Epidermal melanocyte (primary cell): ENCODE data around the gene KMT5B.

Experiments used
- DNase-seq: peaks from one replicate; pipeline ENCODE4 v3.0.0; 2011; ENCODE audit warnings: low spot score; ENCODE audit not compliant: insufficient read length

The KMT5B gene

DNA sequence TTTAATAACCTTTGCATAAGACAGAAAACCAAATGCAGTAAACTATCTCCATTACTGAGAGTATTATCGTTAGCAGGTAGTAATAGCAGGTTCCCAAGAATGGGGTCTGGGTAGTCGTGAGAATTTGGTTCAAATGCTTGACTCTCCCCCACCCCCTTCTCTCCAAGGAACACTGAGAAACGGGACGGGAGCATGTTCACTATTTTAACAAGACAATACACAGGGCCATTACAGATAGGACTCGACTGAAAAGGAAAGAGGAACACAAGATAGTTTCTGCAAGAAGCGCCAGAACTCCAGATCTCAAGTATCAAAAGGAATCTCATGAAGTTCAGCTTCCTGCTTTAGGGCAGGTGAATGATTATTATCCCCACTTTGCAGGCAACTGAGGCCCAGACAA, 27.0 kb downstream of the KMT5B start:
- no peak for DNase-seq

DNA sequence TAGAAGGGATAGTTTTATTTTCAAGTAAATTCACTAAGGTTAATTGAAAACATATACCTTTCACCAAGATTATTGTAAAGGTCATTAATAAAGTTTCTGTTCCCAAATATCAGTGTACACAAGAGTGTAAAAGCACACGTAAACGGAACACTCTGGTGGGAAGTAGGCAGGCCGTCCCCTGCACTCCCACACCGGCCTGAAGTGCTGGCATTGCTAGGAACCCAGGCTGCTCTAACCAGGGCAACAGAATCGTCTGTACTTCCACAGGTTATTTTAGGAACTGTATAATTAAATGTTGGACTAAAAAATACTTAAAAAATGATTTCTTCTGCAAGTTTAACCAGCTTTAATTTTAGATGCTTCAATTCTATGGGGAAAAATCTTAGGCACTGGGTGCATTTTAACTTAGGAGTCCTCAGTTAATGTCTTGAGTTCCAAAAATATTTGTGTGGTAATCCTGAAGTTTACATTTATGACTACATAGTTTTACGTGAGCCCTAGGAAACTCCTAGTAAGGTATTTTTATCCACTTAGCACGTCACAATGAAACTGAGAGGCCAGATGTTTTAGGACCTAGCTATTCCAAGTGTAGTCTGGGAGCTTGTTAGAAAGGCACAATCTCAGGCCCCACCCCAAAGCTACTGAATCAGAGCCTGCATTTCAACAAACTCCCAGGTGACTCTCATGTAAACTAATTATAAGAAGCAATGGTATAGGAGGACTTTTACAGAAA, 31.2 kb downstream of the KMT5B start:
- DNase-seq, result no peak

DNA sequence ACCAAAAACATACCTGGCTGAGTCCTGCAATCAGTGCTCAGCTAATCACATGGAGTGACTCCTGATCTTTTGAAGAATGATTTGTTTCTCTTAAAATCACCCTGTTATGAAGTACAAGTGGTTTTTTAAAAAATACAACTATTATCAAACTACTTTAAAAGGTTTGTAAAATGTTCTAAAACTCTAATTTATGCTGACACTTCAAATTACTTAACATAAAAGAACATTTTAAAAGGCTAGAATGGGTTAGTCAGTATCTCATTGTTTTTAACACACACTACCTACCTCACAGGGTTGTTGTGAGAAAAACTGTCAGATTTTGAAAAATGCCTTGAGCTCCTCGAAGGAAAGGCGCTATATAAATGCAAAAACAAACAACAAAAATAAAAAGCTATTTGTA, 33.2 kb downstream of the KMT5B start:
- no peak for DNase-seq

DNA sequence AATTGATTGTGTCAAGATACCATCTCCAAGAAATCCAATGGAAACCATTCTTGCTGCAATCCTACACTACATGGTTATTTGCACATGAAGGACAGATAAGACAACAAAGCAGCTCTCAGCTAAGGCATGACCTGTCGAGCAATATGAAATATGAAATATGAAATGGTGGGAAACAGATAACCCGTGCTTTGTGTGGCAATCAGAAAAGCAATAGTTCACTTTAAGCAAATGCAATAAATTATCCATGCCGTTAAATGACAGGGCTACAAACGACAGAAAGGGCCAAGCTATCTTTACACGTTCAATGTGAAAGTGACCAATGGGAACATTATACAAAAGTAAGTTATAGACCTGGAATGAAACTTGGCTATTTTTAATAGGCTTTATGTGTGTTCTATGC, 35.2 kb downstream of the KMT5B start:
- DNase-seq, result no peak

DNA sequence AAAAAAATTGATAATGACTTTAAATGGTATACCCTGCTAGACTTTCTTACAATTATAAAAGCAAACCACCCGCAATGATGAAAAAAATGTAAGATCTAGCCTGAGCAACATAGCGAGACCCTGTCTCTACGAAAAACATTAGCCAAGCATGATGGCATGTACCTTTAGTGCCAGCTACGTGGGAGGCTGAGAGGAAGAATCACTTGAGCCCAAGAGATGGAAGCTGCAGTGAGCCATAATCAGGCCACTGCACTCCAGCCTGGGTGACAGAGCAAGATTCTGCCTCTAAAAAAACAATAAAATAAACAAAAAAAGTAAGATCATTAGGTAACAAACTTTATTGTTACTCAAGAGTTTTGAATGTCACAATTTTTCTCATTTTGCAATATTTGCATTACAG, 39.2 kb downstream of the KMT5B start:
- no peak for DNase-seq

DNA sequence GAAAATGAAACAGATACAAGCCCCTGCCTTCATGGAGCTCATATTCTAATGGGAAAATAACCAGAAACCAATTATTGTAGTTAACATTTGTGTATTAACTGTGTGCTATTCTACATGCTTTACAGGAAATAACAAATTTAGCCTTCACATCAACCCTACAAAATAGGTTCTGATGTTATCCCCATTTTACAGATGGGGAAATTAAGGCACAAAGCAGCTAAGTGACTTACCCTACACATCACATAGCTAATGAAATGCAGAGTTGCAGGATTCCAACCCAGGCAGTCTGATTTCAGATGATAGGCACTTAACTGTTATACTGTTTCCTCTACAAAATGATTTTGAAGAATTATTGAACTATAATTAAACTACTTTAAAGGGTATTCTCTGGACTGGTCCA, 43.7 kb downstream of the KMT5B start:
- DNase-seq, result no peak

DNA sequence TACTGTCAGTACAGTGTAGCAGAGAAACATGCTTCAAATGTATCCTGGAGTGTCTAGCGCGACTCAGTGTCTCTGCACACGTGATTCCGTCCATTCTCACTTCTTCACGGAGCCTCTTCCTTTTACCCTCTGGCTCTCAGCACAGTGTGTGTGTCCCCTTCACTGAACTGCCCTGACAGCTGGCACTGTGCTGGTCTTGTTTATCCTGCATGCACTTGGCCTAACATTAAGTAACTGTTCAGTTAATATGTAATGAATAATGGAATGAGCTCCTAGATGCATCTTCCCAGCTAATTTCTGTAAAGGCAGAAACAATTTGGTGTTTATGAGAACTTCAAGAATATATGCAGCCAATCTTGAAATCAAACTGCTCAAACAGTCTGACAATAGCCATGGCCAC, 44.4 kb downstream of the KMT5B start:
- no peak for DNase-seq

DNA sequence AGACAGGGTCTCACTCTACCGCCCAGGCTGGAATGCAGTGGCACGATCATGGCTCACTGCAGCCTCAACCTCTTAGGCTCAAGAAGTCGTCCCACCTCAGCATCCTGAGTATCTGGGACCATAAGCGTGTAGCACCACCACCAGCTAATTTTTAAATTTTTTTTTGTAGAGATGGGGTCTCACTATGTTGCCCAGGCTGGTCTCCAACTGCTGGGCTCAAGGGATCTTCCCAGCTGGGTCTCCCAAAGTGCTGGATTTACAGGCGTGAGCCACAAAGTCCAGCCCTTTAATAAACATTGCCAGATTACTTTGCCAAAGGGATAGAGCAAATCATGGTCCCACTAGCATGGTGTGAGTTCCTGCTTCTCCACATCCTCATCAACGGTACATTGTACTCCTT, 45.6 kb downstream of the KMT5B start:
- DNase-seq, result no peak

DNA sequence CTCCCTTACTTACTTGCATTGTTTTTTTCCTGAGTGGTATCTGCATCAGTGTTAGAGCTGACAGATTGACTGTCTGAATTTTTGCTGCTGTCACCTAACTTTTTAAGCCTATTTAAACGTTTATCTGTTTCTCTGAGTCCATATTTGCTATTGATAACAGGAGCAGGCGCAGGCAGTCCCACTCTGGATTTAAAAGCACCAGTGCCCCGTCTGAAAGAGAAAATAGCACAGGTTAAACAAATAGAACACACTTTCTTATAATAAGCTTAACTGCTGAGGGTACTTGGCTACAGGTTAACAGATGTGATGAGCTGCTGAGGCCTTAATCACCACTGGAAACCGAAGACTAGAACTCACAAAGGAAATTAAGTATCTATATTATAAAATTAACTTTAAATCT, 46.1 kb downstream of the KMT5B start:
- no peak for DNase-seq

DNA sequence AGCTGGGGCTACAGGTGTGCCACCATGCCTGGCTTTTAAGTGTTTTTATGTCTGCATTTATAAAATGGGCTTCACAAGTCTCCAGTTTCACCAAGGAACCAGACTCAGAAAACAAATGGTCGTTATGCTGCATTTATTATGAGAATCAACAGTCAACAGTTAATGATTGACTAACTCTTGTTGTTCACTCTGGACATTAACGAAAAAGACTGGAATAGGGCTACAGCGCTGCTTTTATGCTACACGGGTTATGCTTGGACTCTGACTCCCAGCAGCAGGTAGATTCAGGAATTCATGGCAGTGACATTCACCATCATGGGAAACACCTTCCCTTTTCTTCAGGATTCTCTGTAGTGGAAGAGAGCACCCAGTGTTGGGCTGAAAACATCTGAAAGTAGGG, 47.5 kb downstream of the KMT5B start:
- DNase-seq, result no peak

DNA sequence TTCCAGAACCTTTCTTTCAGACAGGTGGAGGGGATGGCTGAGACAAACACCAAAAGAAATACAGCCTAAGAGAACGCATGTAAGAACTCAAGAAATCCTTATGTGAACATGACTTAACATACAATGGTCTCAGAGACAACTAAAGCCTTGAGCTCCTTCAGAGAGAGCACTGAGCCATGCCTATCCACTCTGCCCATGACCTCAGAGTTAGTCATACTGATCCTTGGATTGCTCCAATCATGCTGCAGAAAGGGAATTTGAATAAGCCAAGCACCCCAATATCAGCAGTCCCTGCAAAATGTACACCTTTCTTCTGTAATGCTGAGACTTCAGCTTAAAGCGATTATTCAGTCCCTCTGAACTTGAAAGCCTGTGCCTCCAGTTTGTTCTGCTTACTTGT, 48.7 kb downstream of the KMT5B start:
- no peak for DNase-seq

DNA sequence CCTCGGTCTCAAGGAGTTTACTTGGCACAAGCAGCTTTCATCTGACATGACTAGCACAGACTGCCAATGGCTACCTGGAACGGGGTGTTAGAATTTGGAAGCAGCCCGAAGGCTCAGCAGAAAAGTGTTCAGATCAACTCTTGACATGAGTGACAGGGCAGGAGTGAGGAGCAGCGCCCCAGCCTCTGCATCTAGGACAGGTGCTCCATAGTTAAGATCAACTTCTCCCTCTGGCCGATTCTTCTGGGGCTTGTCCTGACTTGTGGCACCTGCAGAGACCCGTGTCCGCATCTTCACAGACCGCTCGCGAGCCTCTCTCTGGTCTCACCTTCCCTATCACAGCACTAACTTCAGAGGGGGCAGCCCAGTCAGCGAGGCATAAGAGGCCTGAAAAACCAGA, 49.4 kb downstream of the KMT5B start:
- DNase-seq, result no peak

DNA sequence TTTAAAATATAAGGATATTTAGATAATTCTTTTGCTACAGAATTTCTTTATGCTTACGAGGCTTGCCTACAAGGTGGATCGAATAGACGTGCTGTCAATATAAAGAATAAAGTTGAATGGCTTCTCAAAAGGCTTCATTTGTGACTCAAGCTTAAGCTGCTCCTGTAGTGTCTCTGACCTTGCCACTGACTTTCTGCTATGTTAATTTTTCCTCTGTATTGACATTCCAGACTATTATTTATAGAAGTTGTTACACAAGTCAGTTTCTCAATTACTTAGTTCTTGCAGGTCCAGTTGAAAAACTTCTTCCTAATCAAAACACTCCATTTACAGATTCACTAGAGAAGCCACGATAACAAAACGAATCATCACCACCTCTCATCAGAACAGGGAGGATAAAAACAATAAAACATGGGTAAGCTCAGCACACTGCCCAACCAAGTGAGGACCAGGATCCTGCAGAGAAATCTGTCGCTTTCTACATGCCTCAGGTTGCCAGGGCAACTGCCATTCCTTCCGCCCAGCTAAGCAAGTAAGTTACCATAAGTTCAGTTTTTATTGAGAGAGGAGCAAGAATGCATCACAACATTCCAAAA, 52.9 kb downstream of the KMT5B start:
- no peak for DNase-seq

DNA sequence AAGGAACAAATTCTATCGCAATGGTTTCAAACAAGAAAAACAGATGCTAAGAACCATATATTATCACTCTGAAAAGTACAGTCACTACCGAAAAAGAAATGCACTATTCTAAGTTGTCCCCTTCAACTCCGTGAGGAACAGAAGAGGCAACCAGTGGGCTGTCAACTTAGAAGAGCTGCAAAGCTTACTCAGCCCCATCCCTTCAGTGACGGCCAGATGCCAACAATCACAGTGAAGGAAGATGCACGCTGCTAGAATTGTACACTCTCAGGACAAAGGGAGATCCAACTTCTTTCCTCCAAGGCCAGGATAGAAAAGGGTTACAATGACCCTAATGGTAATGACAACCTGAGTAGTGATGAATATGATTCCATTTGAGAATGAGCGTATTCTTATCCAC, 53.4 kb downstream of the KMT5B start:
- no peak for DNase-seq

DNA sequence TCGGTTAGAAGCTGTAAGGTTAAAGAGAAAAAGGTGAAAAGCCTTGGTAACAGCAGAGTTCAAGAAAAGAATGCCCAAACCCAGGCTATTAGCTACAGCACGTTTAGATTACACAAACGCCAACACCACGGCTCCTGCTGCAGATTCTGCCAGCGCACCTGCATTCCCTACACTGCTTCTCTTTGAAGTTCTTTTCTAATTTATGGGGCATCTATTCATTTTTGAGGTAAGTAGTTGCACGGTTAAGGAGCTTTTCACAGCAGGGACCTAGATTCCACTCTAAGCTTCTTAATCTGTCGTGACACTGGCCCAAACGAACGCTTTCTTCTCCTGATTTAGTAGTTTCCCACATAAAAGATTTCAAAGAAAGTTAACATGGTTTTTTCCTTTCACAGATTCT, 53.9 kb downstream of the KMT5B start:
- DNase-seq, result no peak

DNA sequence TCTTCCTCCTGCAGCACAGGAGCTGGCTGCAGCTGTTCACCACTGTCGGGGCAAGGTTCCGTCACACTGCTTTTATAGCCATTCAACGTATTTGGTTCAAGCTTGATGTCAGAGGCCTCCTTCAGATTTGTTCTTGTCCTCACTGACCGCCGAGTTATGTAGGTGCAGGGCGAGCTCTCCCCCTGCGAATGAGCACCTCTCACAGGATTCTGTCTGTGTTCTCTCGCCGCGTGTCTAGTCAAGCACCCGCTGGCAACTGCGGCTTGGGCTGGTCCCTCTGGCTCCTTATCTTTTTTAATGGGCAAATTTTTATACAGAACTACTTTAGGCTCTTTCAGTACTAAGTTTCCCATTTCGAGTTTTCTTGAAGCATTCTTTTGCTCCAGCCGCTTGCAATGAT, 54.5 kb downstream of the KMT5B start:
- DNase-seq, result no peak

DNA sequence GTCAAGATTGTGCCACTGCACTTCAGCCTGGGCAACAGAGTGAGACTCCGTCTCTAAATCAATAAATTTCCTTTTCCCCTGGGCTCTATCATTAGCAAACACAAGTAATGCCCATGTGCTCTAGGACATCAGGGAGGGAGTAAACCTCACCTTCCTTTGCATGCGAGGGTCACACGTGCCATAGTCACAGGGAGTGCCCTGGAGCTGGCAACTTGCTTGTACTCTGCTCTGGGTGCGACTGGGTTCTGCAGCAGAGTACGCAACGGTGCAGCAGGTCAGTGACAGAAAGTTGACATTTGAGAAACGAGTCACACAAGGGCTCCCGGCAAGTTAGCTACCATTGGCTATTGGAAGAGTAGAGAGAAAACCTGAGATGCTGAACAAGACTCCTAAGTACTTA, 59.4 kb downstream of the KMT5B start:
- DNase-seq, result no peak

DNA sequence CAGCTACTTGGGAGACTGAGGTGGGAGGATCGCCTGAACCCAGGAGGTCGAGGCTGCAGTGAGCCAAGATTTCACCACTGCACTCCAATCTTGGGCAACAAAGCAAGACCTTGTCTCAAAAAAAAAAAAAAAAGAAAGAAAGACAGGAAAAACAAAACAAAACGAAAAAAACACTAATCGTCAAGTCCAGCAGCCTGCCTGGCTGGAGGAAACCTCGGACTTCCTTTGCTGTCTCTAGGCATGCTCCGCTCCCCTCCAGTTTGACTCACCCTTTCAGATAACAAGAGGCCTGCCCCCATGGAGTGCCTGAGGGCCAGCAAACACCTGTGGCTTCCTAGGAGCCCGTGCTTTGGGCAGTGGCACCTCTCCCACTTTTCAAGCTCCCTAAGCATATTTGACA, 63.1 kb downstream of the KMT5B start:
- no peak for DNase-seq

DNA sequence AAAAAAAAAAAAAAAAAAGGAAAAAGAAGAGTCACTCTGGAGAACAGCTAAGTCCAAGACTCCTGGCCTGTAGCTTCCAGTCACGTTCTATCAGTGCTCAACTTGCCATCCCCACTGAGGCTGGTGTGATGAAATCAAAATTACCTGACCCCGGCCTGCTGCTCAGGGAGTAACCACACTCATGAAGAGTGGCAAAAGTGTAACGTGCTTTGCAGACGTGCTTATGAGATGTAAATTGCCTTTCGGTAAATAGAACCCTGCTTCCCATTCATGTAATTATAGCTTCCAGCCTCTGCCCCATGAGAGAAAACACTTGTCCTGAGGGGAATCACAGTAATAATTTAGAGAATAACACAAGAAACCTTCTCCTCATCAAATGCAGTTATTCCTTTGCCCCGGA, 63.7 kb downstream of the KMT5B start:
- no peak for DNase-seq

DNA sequence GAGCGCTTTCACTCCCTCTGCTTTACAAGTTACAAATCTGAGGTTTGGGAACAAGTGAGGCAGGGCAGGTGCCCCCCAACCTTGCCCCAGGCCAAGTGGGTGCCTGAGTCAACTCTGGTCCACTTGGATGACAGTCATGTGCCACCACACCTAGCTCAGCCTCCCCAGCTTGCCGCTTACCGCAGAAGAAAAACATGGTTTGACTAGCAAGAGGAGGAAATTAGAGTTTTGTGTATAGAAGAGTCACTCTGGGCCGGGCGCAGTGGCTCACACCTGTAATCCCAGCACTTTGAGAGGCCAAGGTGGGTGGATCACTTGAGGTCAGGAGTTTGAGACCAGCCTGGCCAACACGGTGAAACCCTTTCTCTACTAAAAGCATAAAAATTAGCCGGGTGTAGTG, 64.2 kb downstream of the KMT5B start:
- no peak for DNase-seq

DNA sequence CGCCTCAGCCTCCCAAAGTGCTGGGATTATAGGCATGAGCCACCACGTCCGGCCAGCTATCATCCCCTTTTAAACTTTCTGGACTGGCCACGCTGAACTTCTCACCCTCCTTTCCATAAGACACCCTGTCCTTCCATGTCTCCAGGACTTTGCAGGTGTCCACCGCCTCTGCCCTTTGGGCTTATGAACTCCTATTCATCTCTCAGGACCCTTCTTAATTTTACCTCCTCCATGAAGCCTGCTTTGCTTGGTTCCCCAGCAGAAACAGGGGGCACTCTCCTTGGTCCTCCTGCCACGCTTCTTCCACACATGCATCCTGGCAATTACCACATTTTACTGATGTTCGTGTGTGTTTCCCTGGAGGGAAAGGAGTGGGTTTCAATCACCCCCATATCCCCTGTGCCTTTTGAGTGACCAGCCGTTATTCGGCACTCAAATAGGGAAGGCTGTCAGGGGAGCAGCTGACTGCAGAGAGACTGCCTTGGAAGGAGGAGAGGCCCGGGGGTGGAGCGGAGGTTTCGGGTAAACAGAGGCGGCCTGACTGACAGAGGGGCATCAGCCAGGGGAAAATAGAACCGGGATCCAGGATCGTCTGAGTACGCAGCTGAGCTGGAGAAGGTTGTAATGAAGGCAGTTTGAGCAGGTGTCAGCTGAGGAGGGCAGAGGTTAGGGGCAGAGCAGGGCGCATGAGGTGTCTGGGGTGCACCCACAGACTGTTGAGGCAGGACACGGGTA, 64.9 kb downstream of the KMT5B start:
- DNase-seq, result no peak

DNA sequence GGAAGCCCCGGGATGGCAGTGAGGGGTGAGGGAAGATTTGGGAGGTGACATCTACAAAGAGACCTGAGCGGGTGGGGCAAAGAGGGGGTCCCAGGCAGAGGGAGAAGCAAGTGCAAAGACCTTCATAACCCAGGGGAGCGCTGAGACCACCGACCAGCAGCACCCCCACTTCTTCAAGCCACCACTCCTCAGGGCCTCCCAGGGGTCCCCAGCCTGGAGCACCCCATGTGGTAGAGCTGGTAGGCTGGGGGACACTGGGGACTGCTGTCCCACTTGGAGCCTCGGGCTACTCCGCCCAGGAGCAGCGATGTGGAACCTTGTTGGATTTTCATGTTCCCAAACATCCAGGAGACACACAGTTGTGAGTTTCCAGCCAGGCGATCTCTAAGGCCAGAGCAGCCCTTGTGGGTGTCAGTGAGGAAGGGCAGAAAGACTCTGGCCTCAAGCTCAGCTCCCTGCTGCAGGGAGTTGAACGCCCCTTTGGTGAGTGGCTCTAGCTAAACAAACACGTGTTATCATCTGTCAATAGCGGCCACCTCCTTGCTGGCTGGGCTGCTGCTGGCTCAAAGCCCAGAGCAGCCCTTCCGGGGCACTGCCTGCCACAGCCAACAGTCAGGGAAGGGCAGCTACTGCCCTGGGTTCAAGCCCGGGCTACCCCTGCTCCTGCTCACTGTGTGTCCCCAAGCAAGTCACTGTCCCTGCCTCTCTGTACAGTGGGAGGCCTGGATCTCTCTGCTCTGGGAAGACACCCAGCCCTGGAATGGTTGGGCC, 66.2 kb downstream of the KMT5B start:
- DNase-seq, result no peak
